GM10847 (cell line): ENCODE results near the gene KCNK4.

Experiments
- POLR2A ChIP-seq: IDR thresholded peaks from 2 replicates; pipeline ENCODE4 v1.6.1; 2011; ENCODE audit not compliant: insufficient read length; ENCODE audit errors: extremely low read depth

Gene KCNK4

GRCh38 chr11:64291262-64291751 is at the start of gene KCNK4:
Gene KCNK4, plus strand, starts transcription at chr11:64291302. Its CDS starts 1,717 bp downstream, at chr11:64293019.
- TF ChIP-seq POLR2A: no peak

- TF ChIP-seq POLR2A: peak; percentile 79
These were observed 49.4 kb upstream of the KCNK4 start for GRCh38 chr11:64241491-64242374.

GRCh38 chr11:64243236-64243854 is 47.8 kb upstream of the KCNK4 start:
- TF ChIP-seq POLR2A: no peak

- no peak for TF ChIP-seq POLR2A
These were observed 47.0 kb upstream of the KCNK4 start for GRCh38 chr11:64244107-64244506.

GRCh38 chr11:64244966-64245365 is 46.1 kb upstream of the KCNK4 start:
- TF ChIP-seq POLR2A: no peak

GRCh38 chr11:64245401-64245796 is 45.7 kb upstream of the KCNK4 start:
- TF ChIP-seq POLR2A: no peak

GRCh38 chr11:64245797-64246620 is 45.1 kb upstream of the KCNK4 start:
- TF ChIP-seq POLR2A: peak; percentile 26

- TF ChIP-seq POLR2A: no peak
These were observed 44.0 kb upstream of the KCNK4 start, which contains the start of gene PPP1R14B for GRCh38 chr11:64246871-64247728. Gene PPP1R14B, minus strand, starts transcription at chr11:64246943. Its CDS starts 270 bp downstream, at chr11:64246673.

GRCh38 chr11:64247729-64248531 is 43.2 kb upstream of the KCNK4 start:
- no peak for TF ChIP-seq POLR2A

GRCh38 chr11:64248578-64248977 is 42.5 kb upstream of the KCNK4 start:
- TF ChIP-seq POLR2A: no peak

GRCh38 chr11:64249038-64249437 is 42.1 kb upstream of the KCNK4 start:
- no peak for TF ChIP-seq POLR2A

GRCh38 chr11:64249563-64250414 is 41.3 kb upstream of the KCNK4 start:
- TF ChIP-seq POLR2A: no peak
